HG03159 (cell line): ENCODE results near the gene TAF1B.
A peak's percentile ranks its signal among the peaks of the same experiment; 100 is the strongest.

ENCODE experiments used
- ATAC-seq: cut with Tn5 transposase; IDR thresholded peaks from one replicate; pipeline ENCODE4 v1.9.1; 2021; ENCODE audit warnings: mild to moderate bottlenecking, moderate library complexity; ENCODE audit not compliant: unreplicated experiment

Gene TAF1B

GRCh38 chr2:9807555-9808305 lies 35.5 kb upstream of the TAF1B start:
- ATAC-seq: no peak

GRCh38 chr2:9808334-9809063 lies 34.8 kb upstream of the TAF1B start:
- no peak for ATAC-seq

GRCh38 chr2:9809064-9809356 lies 34.3 kb upstream of the TAF1B start:
- ATAC-seq: no peak

- ATAC-seq: no peak
These were observed 33.7 kb upstream of the TAF1B start for GRCh38 chr2:9809448-9810088.

- no peak for ATAC-seq
These were observed 32.1 kb upstream of the TAF1B start for GRCh38 chr2:9811216-9811615.

- no peak for ATAC-seq
These were observed 31.4 kb upstream of the TAF1B start for GRCh38 chr2:9811679-9812511.

GRCh38 chr2:9812945-9813311 lies 30.3 kb upstream of the TAF1B start:
- no peak for ATAC-seq

- ATAC-seq: peak; percentile 63
These were observed 29.8 kb upstream of the TAF1B start for GRCh38 chr2:9813312-9814128.

- no peak for ATAC-seq
These were observed 29.0 kb upstream of the TAF1B start for GRCh38 chr2:9814129-9814868.

- ATAC-seq: no peak
These were observed 28.2 kb upstream of the TAF1B start for GRCh38 chr2:9815076-9815475.

GRCh38 chr2:9815844-9816279 lies 27.4 kb upstream of the TAF1B start:
- no peak for ATAC-seq

GRCh38 chr2:9818097-9818496 lies 25.2 kb upstream of the TAF1B start:
- no peak for ATAC-seq

GRCh38 chr2:9819551-9819950 lies 23.7 kb upstream of the TAF1B start:
- no peak for ATAC-seq

- ATAC-seq: no peak
These were observed 23.0 kb upstream of the TAF1B start for GRCh38 chr2:9820020-9820973.

GRCh38 chr2:9821805-9822445 lies 21.3 kb upstream of the TAF1B start:
- ATAC-seq: no peak

- ATAC-seq: no peak
These were observed 18.8 kb upstream of the TAF1B start for GRCh38 chr2:9824441-9824840.

GRCh38 chr2:9824956-9825720 lies 18.1 kb upstream of the TAF1B start:
- no peak for ATAC-seq
